Fibroblast of the aortic adventitia (primary cell): Measurements from ENCODE around the gene FHIT. TPM values are rescaled to one million over a fixed set of nuclear protein-coding genes. Genes with fewer than 3 reads are reported as not detected.

Source experiments
- DNase-seq: peaks from one replicate; pipeline ENCODE4 v3.0.0-alpha.2; 2010; ENCODE audit warnings: low read depth
- H3K4me3 ChIP-seq: 2 replicates; pipeline ENCODE4 v1.5.1; 2011; ENCODE audit warnings: low read depth, mild to moderate bottlenecking, control low read depth, low read length, moderate library complexity
- CTCF ChIP-seq: IDR thresholded peaks from 2 replicates; pipeline ENCODE4 v1.5.1; 2011; ENCODE audit warnings: mild to moderate bottlenecking, low read length, control low read depth, inconsistent platforms; ENCODE audit not compliant: insufficient read depth
- total RNA-seq: library from RNA; depleted of rRNA; stranded (reverse); fragments of >200 nt; gene quantifications from 2 replicates; pipeline ENCODE4 v1.2.3, GENCODE V29; 2012; ENCODE audit warnings: low replicate concordance

The FHIT gene
- total RNA-seq, 1 donor, result 1.5 TPM

GRCh38 chr3:60017631-60018030 is 1233.6 kb downstream of the FHIT start:
- no peak overlapping the region for H3K4me3 ChIP-seq
- TF ChIP-seq CTCF, result no peak
- DNase-seq, result no peak

GRCh38 chr3:60015032-60015705 is 1236.1 kb downstream of the FHIT start:
- TF ChIP-seq CTCF, result no peak

GRCh38 chr3:60013241-60013640 is 1238.0 kb downstream of the FHIT start:
- no peak overlapping the region for H3K4me3 ChIP-seq
- DNase-seq, result no peak
- TF ChIP-seq CTCF, result no peak

More at GRCh38 chr3:60015032-60015705, 1236.1 kb downstream of the FHIT start:
- DNase-seq, result no peak
- H3K4me3 ChIP-seq, result no peak overlapping the region

GRCh38 chr3:60011218-60011617 is 1240.0 kb downstream of the FHIT start:
- no peak for DNase-seq
- no peak for TF ChIP-seq CTCF
- H3K4me3 ChIP-seq, result no peak overlapping the region

GRCh38 chr3:60010781-60011180 is 1240.5 kb downstream of the FHIT start:
- no peak for TF ChIP-seq CTCF
- no peak overlapping the region for H3K4me3 ChIP-seq
- DNase-seq, result no peak

- DNase-seq, result no peak
- H3K4me3 ChIP-seq, result no peak overlapping the region
- TF ChIP-seq CTCF, result no peak
Observed at GRCh38 chr3:60009931-60010478, 1241.2 kb downstream of the FHIT start.
